GM21528 (cell line): Measurements from ENCODE around the gene DHX58.

Experiments used
- ATAC-seq: cut with Tn5 transposase; IDR thresholded peaks from one replicate; pipeline ENCODE4 v1.9.1; 2021; ENCODE audit warnings: mild to moderate bottlenecking, moderate library complexity; ENCODE audit not compliant: unreplicated experiment, low FRiP score

DHX58 gene

GRCh38 chr17:42111265-42111636 is 1.3 kb downstream of the DHX58 start:
- ATAC-seq = no peak

DNA sequence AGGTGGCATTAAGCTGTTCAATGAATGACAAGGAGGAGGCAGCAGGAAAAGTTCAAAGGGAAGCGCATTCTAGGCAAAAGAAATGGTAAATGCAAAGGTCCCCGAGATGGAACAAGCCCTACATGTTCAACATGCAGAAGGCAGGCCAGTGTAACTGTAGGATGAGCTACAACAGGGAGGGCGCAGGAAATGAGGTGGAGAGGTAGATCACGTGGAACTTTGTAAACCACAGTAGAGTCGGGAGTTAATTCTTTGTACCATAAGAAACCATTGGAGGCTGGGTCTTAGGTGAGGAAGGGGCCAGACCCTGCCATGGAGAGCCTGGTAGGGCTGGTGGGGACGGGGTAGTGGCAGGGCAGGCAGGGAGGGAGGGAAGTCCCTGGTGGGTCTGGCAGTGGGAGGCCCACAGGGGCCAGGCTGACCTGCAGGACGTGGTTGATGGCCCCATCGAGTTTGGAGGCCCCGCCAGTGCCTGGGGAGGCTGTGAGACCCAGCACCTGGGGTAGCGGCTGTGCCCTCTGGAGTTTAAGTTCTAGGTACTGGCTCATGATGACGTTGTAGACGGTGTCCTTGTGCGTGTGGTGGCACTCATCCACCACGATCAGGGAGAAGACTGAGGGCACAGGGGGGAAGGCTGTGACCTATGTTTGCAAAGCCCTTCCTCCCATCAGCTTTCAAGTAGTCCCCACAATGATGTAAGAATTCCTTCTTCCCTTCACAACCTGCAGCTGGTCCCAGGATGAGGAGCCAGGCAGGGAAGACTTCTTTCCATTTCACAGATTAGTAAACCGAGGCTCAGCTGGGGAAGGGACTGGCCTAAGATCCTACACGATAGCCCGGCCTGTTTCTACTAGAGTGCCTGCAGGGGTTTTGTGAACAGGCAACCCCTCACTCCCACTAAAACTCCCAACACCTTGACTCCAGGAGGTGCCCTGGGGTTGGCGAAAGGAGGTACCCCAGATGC is 1.9 kb downstream of the DHX58 start:
- no peak for ATAC-seq

DNA sequence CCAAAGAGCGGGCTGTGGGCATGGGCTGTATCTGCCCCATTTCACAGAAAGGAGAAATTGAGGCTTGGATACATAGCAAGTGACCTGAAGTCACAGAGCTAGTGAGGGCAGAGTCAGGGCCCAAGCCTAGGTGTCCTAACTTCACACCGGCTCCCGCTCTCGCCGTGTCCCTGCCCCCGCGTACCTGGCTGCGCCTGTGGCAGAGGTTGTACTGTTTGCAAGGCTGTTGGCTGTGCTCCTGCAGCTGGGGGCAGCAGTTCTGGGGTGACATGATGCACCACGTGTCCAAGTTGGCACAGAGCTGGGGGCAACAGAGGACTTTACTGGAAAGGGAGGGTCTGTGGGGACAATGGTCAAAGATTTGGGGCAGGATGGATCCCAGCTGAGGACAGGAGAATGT is 3.4 kb downstream of the DHX58 start:
- no peak for ATAC-seq

GRCh38 chr17:42107597-42108576 is 4.6 kb downstream of the DHX58 start:
- ATAC-seq = peak; percentile 62

- ATAC-seq = no peak
Measured at GRCh38 chr17:42107124-42107523, 5.4 kb downstream of the DHX58 start.

DNA sequence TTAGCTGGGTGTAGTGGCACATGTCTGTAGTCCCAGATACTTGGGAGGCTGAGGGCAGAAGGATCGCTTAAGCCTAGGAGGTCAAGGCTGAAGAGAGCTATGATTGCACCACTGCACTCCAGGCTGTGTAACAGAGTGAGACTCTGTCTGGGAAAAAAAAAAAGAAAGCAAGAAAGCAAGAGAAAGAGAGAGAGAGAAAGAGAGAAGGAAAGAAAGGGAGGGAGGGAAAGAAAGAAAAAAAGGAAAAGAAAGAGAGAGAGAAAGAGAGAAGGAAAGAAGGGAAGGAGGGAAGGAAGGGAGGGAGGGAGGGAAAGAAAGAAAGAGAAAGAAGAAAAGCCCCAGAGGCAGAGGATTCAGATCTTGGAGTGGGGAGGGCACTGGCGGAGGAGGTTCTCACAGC is 6.5 kb downstream of the DHX58 start:
- no peak for ATAC-seq

DNA sequence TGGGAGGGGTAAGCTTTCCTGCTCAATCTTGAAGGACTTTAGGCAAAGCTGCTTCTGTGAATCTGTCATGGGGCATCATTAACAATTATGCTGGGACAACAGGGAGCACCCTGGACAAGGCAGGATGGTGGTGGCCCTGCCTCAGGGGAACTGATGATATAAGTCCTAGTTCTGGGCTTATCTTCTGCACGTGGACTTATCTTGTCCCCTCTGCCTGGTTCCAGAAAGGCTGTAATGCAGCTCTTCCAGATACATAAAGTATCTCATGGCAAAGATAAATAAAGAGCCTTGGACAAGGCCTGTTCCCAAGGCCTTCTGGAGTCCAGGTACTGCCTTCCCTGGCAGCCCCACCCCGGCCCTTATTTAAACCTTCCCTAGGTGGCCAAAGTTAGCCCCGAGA is 8.2 kb downstream of the DHX58 start:
- ATAC-seq = no peak

- ATAC-seq = no peak
Measured at GRCh38 chr17:42103221-42103954, 9.1 kb downstream of the DHX58 start.

DNA sequence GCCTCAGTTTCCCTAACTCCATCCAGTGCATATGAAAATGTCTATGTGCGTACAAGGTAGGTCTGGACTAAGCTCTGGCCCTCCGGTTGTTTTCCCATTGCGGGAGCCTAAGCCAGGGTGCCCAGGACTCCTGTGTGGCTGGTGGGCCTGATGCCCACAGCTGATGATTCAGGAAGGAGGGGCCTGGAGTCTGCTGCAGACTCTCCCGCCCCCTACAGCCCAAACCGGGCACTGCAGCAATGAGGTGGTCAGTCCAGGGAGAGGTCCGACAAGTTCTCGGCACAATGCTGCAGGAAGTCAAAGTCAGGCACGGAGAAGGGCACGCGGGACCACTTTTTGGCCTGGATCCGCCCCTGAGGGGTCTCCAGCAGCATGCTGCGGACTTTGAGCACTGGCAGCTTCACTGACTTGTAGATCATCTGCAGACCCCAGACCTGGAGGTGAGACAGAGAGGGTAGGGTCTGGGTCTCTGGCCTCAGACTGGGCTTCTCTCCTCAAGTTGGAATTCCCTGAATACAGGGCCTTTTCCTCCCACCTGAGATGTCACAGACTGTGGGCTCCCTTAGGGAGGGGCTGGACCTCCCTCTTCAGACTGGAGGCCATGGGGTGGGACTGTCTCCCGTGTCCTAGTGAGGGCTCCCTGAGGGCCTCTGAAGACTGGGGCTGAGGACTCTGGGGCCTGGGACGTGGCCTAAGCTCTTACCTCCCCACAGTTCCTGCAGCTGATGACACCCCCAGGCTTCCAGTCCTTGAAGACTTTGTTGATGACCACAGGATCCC is 10.8 kb downstream of the DHX58 start:
- ATAC-seq = no peak

DNA sequence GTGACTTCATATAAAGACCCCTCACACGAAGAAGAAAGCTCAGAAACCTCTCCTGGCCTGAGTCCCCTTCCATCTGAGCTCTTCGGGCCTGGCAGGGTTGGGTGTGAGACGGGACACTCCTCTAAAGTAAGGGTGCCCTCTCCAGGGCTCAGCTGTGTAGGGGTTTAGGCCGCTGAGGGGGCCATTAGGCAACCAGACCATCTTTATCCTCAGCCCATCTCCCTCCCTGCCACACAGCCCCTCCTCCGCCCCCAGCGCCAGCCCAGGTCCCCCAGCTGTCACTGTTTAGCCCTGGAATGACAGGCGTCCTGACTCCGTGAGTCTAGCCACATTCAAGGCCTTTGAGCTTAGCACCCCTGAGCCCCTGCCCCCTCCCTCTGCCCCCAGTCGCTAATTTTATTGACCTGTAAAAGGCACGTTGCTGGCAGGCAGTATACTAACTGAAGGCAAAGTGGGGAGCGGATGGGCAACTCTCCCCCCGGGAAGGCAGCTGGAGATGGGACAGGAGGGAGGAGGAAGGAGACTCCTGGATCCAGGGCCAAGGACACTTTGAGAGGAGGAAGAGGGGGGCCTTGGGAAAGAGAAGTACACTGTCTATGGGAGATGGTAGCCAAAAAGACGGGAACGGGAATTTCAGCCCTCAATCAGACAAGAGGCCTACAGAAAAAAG is 13.6 kb downstream of the DHX58 start:
- ATAC-seq = no peak

- no peak for ATAC-seq
Measured at GRCh38 chr17:42097691-42098631, 14.6 kb downstream of the DHX58 start, which contains the start of gene ZNF385C. ZNF385C (minus strand) TSS chr17:42098473; CDS start chr17:42063056, 35,417 bp downstream.

DNA sequence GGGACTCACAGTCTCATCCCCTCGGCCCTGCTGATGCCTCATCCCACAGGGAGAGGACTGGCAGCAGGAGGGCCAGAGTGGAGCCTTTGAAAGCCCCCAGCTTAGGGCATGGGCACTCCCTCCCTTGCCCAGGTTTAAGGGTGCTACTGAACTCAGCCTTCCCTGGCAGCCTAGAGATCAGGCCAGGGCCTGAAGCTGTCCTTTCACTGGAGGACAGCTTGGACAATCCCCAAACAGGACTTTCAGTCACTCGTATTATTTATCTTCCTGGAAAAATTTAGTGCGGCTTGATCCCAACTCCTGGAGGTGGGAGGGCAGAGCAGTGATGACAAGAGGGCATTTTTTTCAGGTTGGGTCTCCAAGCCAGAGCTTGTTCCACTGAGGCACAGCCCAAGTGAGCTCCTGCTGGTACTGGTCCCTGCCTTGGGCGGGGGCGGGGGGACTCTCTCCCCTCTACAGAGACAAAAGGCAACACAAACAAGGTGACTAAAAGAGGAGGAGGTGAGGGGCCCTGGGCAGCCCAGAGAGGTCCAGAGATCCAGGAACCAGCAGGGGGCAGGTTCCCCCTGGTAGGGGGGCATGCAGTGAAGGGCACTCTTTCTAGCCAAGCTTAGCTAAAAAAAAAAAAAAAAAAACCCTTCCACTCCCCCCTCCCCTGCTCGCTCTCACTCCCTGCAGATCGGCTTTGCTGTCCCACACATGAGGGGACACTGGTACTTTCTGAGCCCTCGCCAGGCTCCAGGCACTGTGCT is 16.0 kb downstream of the DHX58 start:
- ATAC-seq = no peak

GRCh38 chr17:42094375-42095069 is 18.0 kb downstream of the DHX58 start:
- no peak for ATAC-seq

DNA sequence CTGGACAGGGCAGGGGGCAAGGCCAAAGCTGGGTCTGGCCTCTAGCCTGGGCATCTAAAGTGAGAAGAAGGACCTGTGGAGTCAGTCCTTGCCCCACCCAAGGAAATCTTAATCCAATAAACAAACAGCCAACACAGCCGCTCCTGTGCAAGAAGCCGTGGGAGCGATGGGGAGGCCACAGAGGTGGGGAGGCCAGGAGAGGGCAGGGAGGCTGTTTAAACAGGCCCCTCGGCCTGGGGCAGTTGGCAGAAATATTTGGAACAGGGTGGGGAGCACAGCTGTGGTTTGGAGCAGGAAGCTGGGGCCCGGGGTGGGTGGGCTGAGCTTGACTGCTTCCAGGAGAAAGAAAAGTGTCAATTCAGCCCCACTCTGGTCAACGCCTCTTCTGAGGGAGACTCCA is 19.6 kb downstream of the DHX58 start:
- no peak for ATAC-seq

DNA sequence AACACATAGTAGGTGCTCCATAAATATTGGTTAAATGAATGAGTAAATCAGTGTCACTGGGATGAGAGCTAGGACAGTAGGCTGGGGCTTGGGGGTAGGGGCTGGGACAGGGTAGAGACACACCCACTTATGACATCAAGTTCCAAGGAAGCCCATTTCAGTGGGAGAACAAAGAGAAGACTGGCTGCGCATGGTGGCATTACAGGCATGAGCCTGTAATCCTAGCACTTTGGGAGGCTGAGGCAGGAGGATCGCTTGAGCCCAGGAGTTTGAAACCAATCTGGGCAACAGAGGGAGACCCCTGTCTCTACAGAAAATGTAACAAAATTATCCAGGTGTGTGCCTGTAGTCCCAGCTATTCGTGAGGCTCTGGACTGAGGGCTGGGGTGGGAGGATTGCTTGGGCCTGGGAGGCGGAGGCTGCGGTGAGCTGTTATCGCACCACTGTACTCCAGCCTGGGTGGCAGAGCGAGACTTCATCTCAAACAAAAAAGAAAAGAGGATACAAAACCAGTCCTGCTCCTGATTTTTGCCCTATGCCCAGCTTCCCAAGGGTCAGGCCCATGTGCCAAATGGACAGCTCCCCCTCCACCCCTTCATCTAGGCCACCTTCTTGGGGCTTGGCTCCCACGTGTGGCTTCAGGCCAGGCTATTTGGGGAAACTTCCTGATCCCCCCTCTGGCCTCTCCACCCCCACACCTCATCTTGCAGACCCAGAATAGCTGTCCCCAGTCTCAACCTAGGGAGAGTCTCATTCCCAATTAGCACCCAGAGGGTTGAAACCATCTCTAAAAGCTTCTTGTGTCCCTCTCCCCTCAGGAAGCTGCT is 21.3 kb downstream of the DHX58 start:
- no peak for ATAC-seq

- no peak for ATAC-seq
Measured at GRCh38 chr17:42088736-42089135, 23.8 kb downstream of the DHX58 start.
